GM23338 (cell line): ENCODE results near the gene DROSHA. TPM values are rescaled to one million over a fixed set of nuclear protein-coding genes. Genes with fewer than 3 reads are reported as not detected.

ENCODE experiments used
- ATAC-seq: fragments of 200-7000 bp; cut with Tn5 transposase; 3 replicates; pipeline ENCODE4 v1.9.1; 2020
- DNase-seq: peaks from one replicate; pipeline ENCODE4 v3.0.0-alpha.2; 2015; ENCODE audit warnings: low spot score
- H2AFZ ChIP-seq: fragments of 200-600 bp; sonication (generic); 2 replicates; pipeline ENCODE4 v1.8.0; 2016; ENCODE audit warnings: antibody characterized with exemption, mild to moderate bottlenecking, moderate library complexity
- H3F3A ChIP-seq: fragments of 200-600 bp; sonication (generic); replicated peaks from 2 replicates; pipeline ENCODE4 v1.8.0; 2017; ENCODE audit warnings: antibody characterized with exemption, mixed run types, low read depth
- H3K27ac ChIP-seq: fragments of 200-600 bp; sonication (generic); 2 replicates; pipeline ENCODE4 v1.6.1; 2016; ENCODE audit warnings: low read depth
- H3K27me3 ChIP-seq: fragments of 200-600 bp; sonication (generic); 2 replicates; pipeline ENCODE4 v1.8.0; 2016; ENCODE audit warnings: mild to moderate bottlenecking, mixed run types, moderate library complexity; ENCODE audit not compliant: insufficient read depth
- H3K36me3 ChIP-seq: fragments of 200-600 bp; sonication (generic); 2 replicates; pipeline ENCODE4 v1.8.0; 2016; ENCODE audit warnings: mild to moderate bottlenecking; ENCODE audit not compliant: insufficient read depth
- H3K4me1 ChIP-seq: fragments of 200-600 bp; sonication (generic); 2 replicates; pipeline ENCODE4 v1.8.0; 2016; ENCODE audit warnings: mild to moderate bottlenecking, moderate library complexity; ENCODE audit not compliant: insufficient read depth
- H3K4me2 ChIP-seq: fragments of 200-600 bp; sonication (generic); 2 replicates; pipeline ENCODE4 v1.7.1; 2017; ENCODE audit warnings: mixed run types
- H3K4me3 ChIP-seq: fragments of 200-600 bp; sonication (generic); 2 replicates; pipeline ENCODE4 v1.6.1; 2016; ENCODE audit warnings: mixed run types
- H3K79me2 ChIP-seq: fragments of 200-600 bp; sonication (generic); replicated peaks from 2 replicates; pipeline ENCODE4 v1.8.0; 2017; ENCODE audit warnings: mild to moderate bottlenecking; ENCODE audit not compliant: insufficient read depth
- H3K9me2 ChIP-seq: fragments of 200-600 bp; sonication (generic); 2 replicates; pipeline ENCODE4 v1.8.0; 2017; ENCODE audit not compliant: insufficient read depth
- H4K20me1 ChIP-seq: fragments of 200-600 bp; sonication (generic); replicated peaks from 2 replicates; pipeline ENCODE4 v1.8.0; 2017; ENCODE audit warnings: mild to moderate bottlenecking; ENCODE audit not compliant: insufficient read depth
- H3K27ac Mint-ChIP-seq: 2 replicates; pipeline ENCODE4 v1.8.0; 2020; ENCODE audit warnings: inconsistent platforms, mild to moderate bottlenecking, moderate library complexity, mixed read lengths
- H3K27me3 Mint-ChIP-seq: 3 replicates; pipeline ENCODE4 v1.8.0; 2022; ENCODE audit warnings: low read depth, mild to moderate bottlenecking, moderate library complexity, mixed read lengths, inconsistent platforms; ENCODE audit not compliant: insufficient read depth, poor library complexity
- H3K36me3 Mint-ChIP-seq: 3 replicates; pipeline ENCODE4 v1.8.0; 2021; ENCODE audit warnings: low read depth, mild to moderate bottlenecking, inconsistent platforms, moderate library complexity, mixed read lengths
- H3K4me1 Mint-ChIP-seq: 3 replicates; pipeline ENCODE4 v1.8.0; 2020; ENCODE audit warnings: mild to moderate bottlenecking, inconsistent platforms, mixed read lengths
- H3K4me3 Mint-ChIP-seq: 3 replicates; pipeline ENCODE4 v1.8.0; 2021; ENCODE audit warnings: moderate library complexity, mild to moderate bottlenecking, inconsistent platforms, mixed read lengths
- H3K9me3 Mint-ChIP-seq: 3 replicates; pipeline ENCODE4 v1.8.0; 2020; ENCODE audit warnings: moderate library complexity, mild to moderate bottlenecking, inconsistent platforms, mixed read lengths
- CREB1 ChIP-seq: fragments of 250-450 bp; sonication (Bioruptor Pico); IDR thresholded peaks from 2 replicates; pipeline ENCODE4 v1.5.0; 2020; ENCODE audit warnings: low read depth, mild to moderate bottlenecking, moderate library complexity
- CTCF ChIP-seq, 2 experiments: fragments of 200-600 bp in 1 of 2; sonication (generic) in 1 of 2; conservative IDR thresholded peaks; 2 replicates each; pipeline versions ENCODE4 v1.5.1 to v1.6.1; 2016 to 2017; ENCODE audit warnings: antibody characterized with exemption in 2 of 2, low read depth in 2 of 2, mild to moderate bottlenecking in 2 of 2, moderate library complexity in 1 of 2
- ETS1 ChIP-seq: IDR thresholded peaks from 2 replicates; pipeline ENCODE4 v1.6.1; 2016; ENCODE audit warnings: antibody characterized with exemption
- EZH2 ChIP-seq: fragments of 200-600 bp; sonication (generic); IDR thresholded peaks from one replicate; pipeline ENCODE4 v1.8.0; 2017; ENCODE audit warnings: antibody characterized with exemption, mild to moderate bottlenecking, low read depth; ENCODE audit not compliant: unreplicated experiment
- EZH2phosphoT487 ChIP-seq: fragments of 200-600 bp; sonication (generic); IDR thresholded peaks from one replicate; pipeline ENCODE4 v1.8.1; 2018; ENCODE audit warnings: antibody characterized with exemption; ENCODE audit not compliant: unreplicated experiment
- JUNB ChIP-seq: IDR thresholded peaks from one replicate; pipeline ENCODE4 v1.6.1; 2016; ENCODE audit warnings: antibody characterized with exemption; ENCODE audit not compliant: unreplicated experiment
- NANOG ChIP-seq: IDR thresholded peaks from 2 replicates; pipeline ENCODE4 v1.6.1; 2016; ENCODE audit warnings: antibody characterized with exemption, borderline replicate concordance
- POLR2AphosphoS5 ChIP-seq: IDR thresholded peaks from 2 replicates; pipeline ENCODE4 v1.6.1; 2016; ENCODE audit warnings: antibody characterized with exemption, low read depth
- REST ChIP-seq: IDR thresholded peaks from one replicate; pipeline ENCODE4 v1.6.1; 2018; ENCODE audit warnings: antibody characterized with exemption; ENCODE audit not compliant: unreplicated experiment
- STAT1 ChIP-seq: IDR thresholded peaks from one replicate; pipeline ENCODE4 v1.6.1; 2016; ENCODE audit warnings: antibody characterized with exemption; ENCODE audit not compliant: unreplicated experiment
- ZNF114 ChIP-seq: fragments of 250-450 bp; sonication (Bioruptor Pico); IDR thresholded peaks from 2 replicates; pipeline ENCODE4 v1.5.0; 2020; ENCODE audit warnings: mild to moderate bottlenecking, moderate library complexity
- ZNF331 ChIP-seq: fragments of 250-450 bp; sonication (Bioruptor Pico); IDR thresholded peaks from 2 replicates; pipeline ENCODE4 v1.5.0; 2020; ENCODE audit warnings: low read depth, mild to moderate bottlenecking, moderate library complexity
- ZNF462 ChIP-seq: fragments of 250-450 bp; sonication (Bioruptor Pico); IDR thresholded peaks from 2 replicates; pipeline ENCODE4 v1.5.0; 2020; ENCODE audit warnings: mild to moderate bottlenecking, moderate library complexity
- polyA plus RNA-seq: library from polyadenylated mRNA; unstranded; fragments of >200 nt; fragmentation: Nextera tagmentation; extraction: Ambion mirVana; gene quantifications from 2 replicates; pipeline ENCODE4 v1.2.1, GENCODE V29; 2016
- total RNA-seq: library from RNA; depleted of rRNA; stranded (reverse); fragments of >200 nt; shearing (Covaris generic); gene quantifications from 2 replicates; pipeline ENCODE4 v1.2.3, GENCODE V29; 2014

DROSHA gene
- total and polyA plus RNA-seq, 2 experiments from 2014 or later = 70.6 to 87.8 TPM

GRCh38 chr5:31407921-31408693 lies 123.8 kb downstream of the DROSHA start:
- Histone ChIP-seq H4K20me1 (no peaks in the 10 kb centered on the region), H3K79me2 (no peaks in the 10 kb centered on the region), H3F3A (no peaks in the 10 kb centered on the region), H3K9me2 (no peaks in the 10 kb centered on the region), H3K36me3 (peaks cover 22% of the 10 kb centered on the region; the same call in 1 of the 2 replicates), H3K4me1 (no peaks in the 10 kb centered on the region), H3K4me2 (no peak overlapping the region), H3K4me3 (no peak overlapping the region), H3K27ac (no peak overlapping the region), H2AFZ (no peak overlapping the region), H3K27me3 (no peaks in the 10 kb centered on the region)
- H3K27ac Mint-ChIP-seq = peak overlapping the region; percentile 67
- H3K36me3 Mint-ChIP-seq = peaks cover 57% of the 10 kb centered on the region
- no peak for TF ChIP-seq STAT1
- no peak for TF ChIP-seq EZH2phosphoT487
- TF ChIP-seq JUNB = no peak
- TF ChIP-seq ZNF462 (CRISPR knock-in tag) = no peak
- TF ChIP-seq NANOG = no peak
- no peak for TF ChIP-seq ETS1
- TF ChIP-seq ZNF331 (CRISPR knock-in tag) = no peak
- no peak for TF ChIP-seq POLR2AphosphoS5
- no peak for TF ChIP-seq CTCF (conservative IDR thresholded peaks at IDR 0.05; ENCODE audit: low read depth in 2 of 2)
- no peak for TF ChIP-seq CREB1
- TF ChIP-seq REST = no peak
- no peak for TF ChIP-seq EZH2
- TF ChIP-seq ZNF114 (CRISPR knock-in tag) = no peak
- no peak overlapping the region for H3K4me3 Mint-ChIP-seq
- DNase-seq = no peak
- peaks cover 4% of the 10 kb centered on the region; the same call in 1 of the 3 replicates for H3K4me1 Mint-ChIP-seq
- no peak for ATAC-seq
- H3K27me3 Mint-ChIP-seq = no peaks in the 10 kb centered on the region
- H3K9me3 Mint-ChIP-seq = no peaks in the 10 kb centered on the region
